ENCODE results near the gene EXOC3L2.

EXOC3L2 gene

DNA sequence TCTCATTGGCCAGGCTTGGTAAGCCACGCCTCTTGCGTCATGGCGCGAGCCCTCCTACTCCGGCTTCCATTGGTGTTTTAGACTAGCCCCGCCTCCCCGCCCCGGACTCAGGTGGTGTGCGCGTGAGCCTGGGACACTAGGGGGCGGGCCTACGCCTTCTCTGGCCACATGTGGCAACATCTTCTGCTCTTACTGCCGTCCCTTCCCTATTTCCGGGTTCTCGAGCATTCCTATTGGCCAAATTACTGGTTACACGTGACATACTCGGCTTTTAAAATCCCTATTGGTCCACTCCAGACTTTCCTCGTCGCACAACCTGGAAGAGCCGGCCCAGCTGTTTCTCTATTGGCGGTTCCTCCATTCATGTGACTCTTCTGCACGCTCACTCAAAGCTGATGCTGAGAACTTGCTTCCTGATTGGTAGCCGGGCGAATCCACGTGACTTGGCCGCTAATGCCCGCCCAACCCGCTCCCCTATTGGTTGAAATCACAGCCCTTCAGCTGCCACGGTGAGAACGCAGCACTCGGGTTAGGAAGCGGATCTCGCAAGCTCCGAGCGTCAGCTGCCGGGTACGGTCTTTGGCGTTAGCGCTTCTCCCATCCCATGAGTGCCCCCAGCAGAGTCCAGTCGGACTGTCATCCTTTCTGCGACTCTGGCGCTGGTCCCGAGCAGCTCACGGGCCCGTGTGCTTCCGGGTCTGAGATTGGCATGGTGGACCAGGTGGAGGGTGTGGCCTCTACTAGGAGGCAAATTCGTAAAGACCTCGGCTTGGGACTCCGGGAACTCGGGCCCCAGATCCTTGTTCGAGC, 66.7 kb downstream of the EXOC3L2 start, which contains the start of gene BLOC1S3:
Gene BLOC1S3, plus strand, starts transcription at position 523 of the 810 bp plus-strand sequence. CDS start 513 bp downstream, outside the sequence.
- H3K36me3 ChIP-seq (ENCODE audit: insufficient read depth, low read length) = no peaks in the 10 kb centered on the region
- H3K4me1 ChIP-seq (ENCODE audit: insufficient read depth, low read length) = peaks cover 12% of the 10 kb centered on the region
- H3K27me3 ChIP-seq (ENCODE audit: insufficient read depth, low read length) = no peaks in the 10 kb centered on the region
- peak within 1 kb of the TSS; percentile 80 for H3K4me3 ChIP-seq (ENCODE audit: low read length)
- H2AFZ ChIP-seq (ENCODE audit: low read depth, low read length) = peak within 1 kb of the TSS; percentile 63
- H3K9me3 ChIP-seq (ENCODE audit: low read length) = no peaks in the 10 kb centered on the region

- Histone ChIP-seq H3K36me3 (ENCODE audit: insufficient read depth, low read length) (no peaks in the 10 kb centered on the region), H3K4me3 (ENCODE audit: low read length) (peak within 1 kb of the TSS; percentile 80), H3K27me3 (ENCODE audit: insufficient read depth, low read length) (no peaks in the 10 kb centered on the region), H3K4me1 (ENCODE audit: insufficient read depth, low read length) (peaks cover 12% of the 10 kb centered on the region), H3K9me3 (ENCODE audit: low read length) (no peaks in the 10 kb centered on the region), H2AFZ (ENCODE audit: low read depth, low read length) (peak within 1 kb of the TSS; percentile 63)
These were observed 67.4 kb downstream of the EXOC3L2 start, which contains the start of gene TRAPPC6A for GRCh38 chr19:45177817-45178261. TRAPPC6A (minus strand) TSS chr19:45178237; CDS start chr19:45178218, 19 bp downstream.

GRCh38 chr19:45175515-45176345, 69.5 kb downstream of the EXOC3L2 start:
- no peaks in the 10 kb centered on the region for H3K9me3 ChIP-seq (ENCODE audit: low read length)
- H3K36me3 ChIP-seq (ENCODE audit: insufficient read depth, low read length) = no peaks in the 10 kb centered on the region
- H3K27me3 ChIP-seq (ENCODE audit: insufficient read depth, low read length) = no peaks in the 10 kb centered on the region
- no peak overlapping the region for H2AFZ ChIP-seq (ENCODE audit: low read depth, low read length)
- H3K4me1 ChIP-seq (ENCODE audit: insufficient read depth, low read length) = peaks cover 15% of the 10 kb centered on the region
- H3K4me3 ChIP-seq (ENCODE audit: low read length) = no peak overlapping the region

DNA sequence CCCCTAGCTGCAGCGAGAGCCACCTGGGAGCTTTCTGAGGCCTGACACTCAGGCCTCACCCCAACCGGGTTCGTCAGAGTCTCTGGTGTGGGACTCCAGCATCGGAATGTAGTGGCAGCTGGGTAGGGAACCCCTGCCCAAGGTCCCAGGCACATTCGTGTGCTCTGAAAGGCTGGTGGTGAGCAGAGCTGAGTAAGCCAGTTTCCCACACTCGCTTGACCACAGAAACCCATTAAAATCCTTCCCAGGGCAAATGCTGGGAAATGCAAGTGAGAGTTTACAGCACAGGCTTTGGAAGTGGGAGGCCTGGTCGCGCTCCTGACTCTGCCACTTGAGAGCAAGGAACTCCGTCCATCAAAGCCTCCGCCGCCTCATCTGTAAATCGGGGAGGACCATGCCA, 71.4 kb downstream of the EXOC3L2 start:
- Histone ChIP-seq H3K27me3 (ENCODE audit: insufficient read depth, low read length) (no peaks in the 10 kb centered on the region), H3K4me1 (ENCODE audit: insufficient read depth, low read length) (peaks cover 9% of the 10 kb centered on the region), H3K9me3 (ENCODE audit: low read length) (no peaks in the 10 kb centered on the region), H3K4me3 (ENCODE audit: low read length) (no peak overlapping the region), H3K36me3 (ENCODE audit: insufficient read depth, low read length) (no peaks in the 10 kb centered on the region), H2AFZ (ENCODE audit: low read depth, low read length) (no peak overlapping the region)

DNA sequence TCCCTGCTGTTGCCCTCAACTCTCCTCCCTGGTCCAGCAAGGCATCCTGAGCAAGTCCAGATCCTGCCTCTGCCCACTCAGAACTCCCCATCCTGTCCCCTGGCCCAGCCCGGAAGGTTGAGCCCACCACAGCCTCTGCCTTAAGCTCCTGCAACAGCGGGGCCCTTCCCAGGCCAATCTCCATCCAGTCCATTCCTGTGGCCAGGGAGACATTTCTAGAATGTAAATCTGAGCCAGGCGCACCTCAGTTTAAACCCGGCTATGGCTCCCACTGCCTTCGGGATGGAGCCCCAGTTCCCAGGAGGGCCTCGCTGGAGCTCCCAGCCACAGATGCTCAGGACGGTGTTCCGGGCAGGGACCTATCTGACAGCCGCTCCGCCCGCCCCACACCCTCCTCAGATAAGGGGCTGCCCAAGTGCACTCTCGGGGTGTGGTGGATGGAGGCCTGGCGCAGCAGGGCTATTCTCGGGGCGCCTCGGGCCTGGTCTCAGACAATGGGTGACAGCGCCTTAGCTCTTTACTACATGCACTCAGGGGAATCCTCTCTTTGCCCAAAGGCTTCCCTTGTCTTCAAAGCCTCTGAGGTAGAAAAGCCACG, 72.5 kb downstream of the EXOC3L2 start:
- Histone ChIP-seq H3K27me3 (ENCODE audit: insufficient read depth, low read length) (no peaks in the 10 kb centered on the region), H3K9me3 (ENCODE audit: low read length) (no peaks in the 10 kb centered on the region), H3K36me3 (ENCODE audit: insufficient read depth, low read length) (no peaks in the 10 kb centered on the region), H2AFZ (ENCODE audit: low read depth, low read length) (no peak overlapping the region), H3K4me3 (ENCODE audit: low read length) (no peak overlapping the region), H3K4me1 (ENCODE audit: insufficient read depth, low read length) (peaks cover 9% of the 10 kb centered on the region)

DNA sequence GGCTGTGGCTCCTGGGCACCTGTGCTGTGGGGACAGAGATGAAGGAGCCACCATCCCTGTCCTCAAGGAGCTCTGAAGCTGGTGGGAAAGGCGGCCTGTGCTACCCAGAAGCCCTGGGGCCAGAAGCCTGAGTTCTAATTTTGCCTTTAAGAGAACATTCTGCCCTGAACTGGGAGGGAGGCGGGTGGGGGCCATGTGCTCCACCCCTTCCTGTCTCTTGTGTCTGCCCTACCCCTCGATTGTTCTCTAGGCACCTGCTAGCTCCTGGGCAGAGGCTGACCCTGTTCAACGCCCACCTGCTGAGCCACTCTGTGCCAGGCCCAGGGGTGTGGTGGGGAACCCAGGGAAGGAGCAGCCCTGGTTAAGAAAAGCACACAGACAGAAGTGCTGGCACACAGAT, 73.0 kb downstream of the EXOC3L2 start:
- Histone ChIP-seq H2AFZ (ENCODE audit: low read depth, low read length) (no peak overlapping the region), H3K4me3 (ENCODE audit: low read length) (no peak overlapping the region), H3K9me3 (ENCODE audit: low read length) (no peaks in the 10 kb centered on the region), H3K36me3 (ENCODE audit: insufficient read depth, low read length) (no peaks in the 10 kb centered on the region), H3K4me1 (ENCODE audit: insufficient read depth, low read length) (peaks cover 4% of the 10 kb centered on the region), H3K27me3 (ENCODE audit: insufficient read depth, low read length) (no peaks in the 10 kb centered on the region)

DNA sequence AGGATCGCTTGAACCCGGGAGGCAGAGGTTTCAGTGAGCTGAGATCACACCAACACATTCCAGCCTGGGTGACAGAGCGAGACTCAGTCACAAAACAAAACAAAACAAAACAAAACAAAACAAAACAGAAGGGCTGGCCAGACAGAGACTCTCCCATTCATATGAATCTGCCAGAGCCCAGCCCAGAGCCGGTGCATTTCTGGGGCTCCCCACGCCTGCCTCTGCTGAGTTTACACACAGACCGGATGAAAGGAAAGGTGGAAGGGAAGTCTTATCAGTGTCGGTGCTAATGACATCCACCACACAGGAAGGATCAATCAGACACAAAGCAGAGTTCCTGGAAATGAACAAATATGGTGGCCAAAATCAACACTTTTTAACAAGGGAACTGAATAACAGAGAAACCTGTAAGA, 74.0 kb downstream of the EXOC3L2 start:
- no peak overlapping the region for H3K4me3 ChIP-seq (ENCODE audit: low read length)

GRCh38 chr19:45170146-45171106, 74.8 kb downstream of the EXOC3L2 start:
- Histone ChIP-seq H3K27me3 (ENCODE audit: insufficient read depth, low read length) (no peaks in the 10 kb centered on the region), H3K4me3 (ENCODE audit: low read length) (no peak overlapping the region), H3K36me3 (ENCODE audit: insufficient read depth, low read length) (no peaks in the 10 kb centered on the region), H2AFZ (ENCODE audit: low read depth, low read length) (no peak overlapping the region), H3K9me3 (ENCODE audit: low read length) (no peaks in the 10 kb centered on the region), H3K4me1 (ENCODE audit: insufficient read depth, low read length) (peaks cover 10% of the 10 kb centered on the region)

More for the DNA sequence above, 74.0 kb downstream of the EXOC3L2 start:
- Histone ChIP-seq H3K36me3 (ENCODE audit: insufficient read depth, low read length) (no peaks in the 10 kb centered on the region), H3K27me3 (ENCODE audit: insufficient read depth, low read length) (no peaks in the 10 kb centered on the region), H3K9me3 (ENCODE audit: low read length) (no peaks in the 10 kb centered on the region), H3K4me1 (ENCODE audit: insufficient read depth, low read length) (peaks cover 10% of the 10 kb centered on the region), H2AFZ (ENCODE audit: low read depth, low read length) (no peak overlapping the region)

DNA sequence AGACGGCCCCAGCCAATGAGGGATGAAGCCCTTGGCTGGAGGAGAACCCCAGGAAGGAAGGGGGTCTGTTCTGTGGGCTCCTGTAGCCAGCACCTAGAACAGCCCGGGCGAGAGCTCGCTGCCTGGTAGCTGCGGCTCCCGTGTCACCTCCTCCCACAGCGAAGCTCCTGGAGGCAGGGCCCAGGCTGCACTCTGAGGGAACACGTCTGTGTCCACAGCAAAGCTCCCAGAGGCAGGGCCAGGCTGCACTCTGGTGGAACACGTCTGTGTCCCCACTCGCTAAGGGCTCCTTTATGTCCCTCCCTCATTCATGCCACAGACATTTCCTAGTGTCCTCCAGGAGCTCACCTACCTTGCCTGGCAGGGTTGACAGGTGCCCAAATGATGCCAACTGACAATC, 75.6 kb downstream of the EXOC3L2 start:
- Histone ChIP-seq H3K27me3 (ENCODE audit: insufficient read depth, low read length) (no peaks in the 10 kb centered on the region), H2AFZ (ENCODE audit: low read depth, low read length) (no peak overlapping the region), H3K4me3 (ENCODE audit: low read length) (no peak overlapping the region), H3K36me3 (ENCODE audit: insufficient read depth, low read length) (no peaks in the 10 kb centered on the region), H3K9me3 (ENCODE audit: low read length) (no peaks in the 10 kb centered on the region), H3K4me1 (ENCODE audit: insufficient read depth, low read length) (peaks cover 10% of the 10 kb centered on the region)

DNA sequence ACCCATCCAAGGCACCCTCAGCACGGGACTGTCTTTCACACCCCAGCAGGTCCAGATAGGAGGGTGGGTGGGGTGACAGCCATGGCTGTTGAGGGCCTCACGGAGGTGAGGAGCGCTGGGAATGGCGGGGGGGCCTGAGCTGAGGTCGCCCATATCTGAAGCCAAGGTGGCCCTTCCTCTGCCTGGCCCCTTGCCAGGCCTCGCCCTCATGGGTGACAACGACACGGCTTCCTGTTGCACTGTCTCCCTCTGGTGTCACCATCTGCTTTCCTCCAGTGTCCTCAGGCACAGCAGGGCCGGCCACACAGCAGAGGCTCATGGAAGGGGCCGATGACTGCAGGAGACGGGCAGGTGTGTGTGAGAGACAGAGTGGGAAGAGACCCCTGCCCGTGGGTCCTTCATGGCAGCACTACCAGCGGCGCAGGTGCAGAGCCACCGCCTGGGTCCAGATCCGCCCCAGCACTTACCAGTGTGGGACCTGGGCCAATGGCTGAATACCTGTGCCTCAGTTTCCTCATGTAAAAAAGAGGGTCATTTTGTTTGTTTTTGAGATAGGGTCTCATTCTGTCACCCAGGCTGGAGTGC, 76.3 kb downstream of the EXOC3L2 start:
- Histone ChIP-seq H3K36me3 (ENCODE audit: insufficient read depth, low read length) (no peaks in the 10 kb centered on the region), H3K27me3 (ENCODE audit: insufficient read depth, low read length) (no peaks in the 10 kb centered on the region), H3K4me1 (ENCODE audit: insufficient read depth, low read length) (peaks cover 10% of the 10 kb centered on the region), H3K4me3 (ENCODE audit: low read length) (no peak overlapping the region), H2AFZ (ENCODE audit: low read depth, low read length) (no peak overlapping the region), H3K9me3 (ENCODE audit: low read length) (no peaks in the 10 kb centered on the region)

GRCh38 chr19:45166723-45167252, 78.4 kb downstream of the EXOC3L2 start:
- Histone ChIP-seq H2AFZ (ENCODE audit: low read depth, low read length) (no peak overlapping the region), H3K36me3 (ENCODE audit: insufficient read depth, low read length) (no peaks in the 10 kb centered on the region), H3K27me3 (ENCODE audit: insufficient read depth, low read length) (no peaks in the 10 kb centered on the region), H3K4me3 (ENCODE audit: low read length) (no peak overlapping the region), H3K9me3 (ENCODE audit: low read length) (no peaks in the 10 kb centered on the region), H3K4me1 (ENCODE audit: insufficient read depth, low read length) (peaks cover 10% of the 10 kb centered on the region)
